ENCODE data around the gene NIT1. TPM values are rescaled to one million over a fixed set of nuclear protein-coding genes. Genes with fewer than 3 reads are reported as not detected.

The NIT1 gene
- total and polyA plus RNA-seq, 10 of the 15 experiments (the other 5 are each of a cell fraction or from before 2014, with no cell fraction given) = 19.2 to 54.4 (median 28.3) TPM

DNA sequence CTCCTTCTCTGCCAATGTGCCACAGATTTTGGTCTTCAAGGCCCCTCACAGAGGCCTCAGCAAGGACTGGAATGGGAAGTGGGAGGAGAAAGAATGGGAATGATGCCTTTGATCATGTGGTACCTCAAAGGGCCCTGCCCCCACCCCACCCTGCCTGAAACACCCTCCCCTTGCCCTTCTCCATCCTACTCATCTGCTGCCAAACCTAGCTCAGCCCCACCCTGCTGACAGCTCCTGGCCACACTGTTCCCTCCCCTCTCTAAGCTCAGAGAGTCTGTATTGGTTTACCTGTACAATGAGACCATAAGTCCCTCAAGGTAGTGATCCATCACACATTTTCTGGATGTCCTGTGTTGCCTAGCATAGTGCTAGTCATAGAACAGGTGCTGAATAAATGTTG, 41.5 kb upstream of the NIT1 start:
- H3K79me2 ChIP-seq (ENCODE audit: control insufficient read depth, insufficient read depth, low read length) = no peaks in the 10 kb centered on the region
- H3K27ac ChIP-seq (ENCODE audit: control insufficient read depth, insufficient read depth) = no peak overlapping the region
- no peak overlapping the region for H2AFZ ChIP-seq (ENCODE audit: control insufficient read depth, low read depth, low read length)
- ATAC-seq = no peak
- SMC1A ChIA-PET (ENCODE audit: uncharacterized antibody, unreplicated experiment) = interaction anchor here (0.6 to 1.0 kb wide), 3 partner anchors 17 to 693 kb away, joined by 3 read pairs; no protein-coding TSS in a partner anchor
- FAIRE-seq = no peak
- no peak overlapping the region for H3K4me3 ChIP-seq
- BruUV-seq (replicated peaks) = no TSS peak
- no peaks in the 10 kb centered on the region for H3K27me3 ChIP-seq (replicated peaks in 1 of 2; ENCODE audit: control insufficient read depth in 2 of 2, insufficient read depth in 2 of 2, low read length in 1 of 2)
- H4K20me1 ChIP-seq (ENCODE audit: control insufficient read depth, insufficient read depth) = no peaks in the 10 kb centered on the region
- no peak overlapping the region for H3K9ac ChIP-seq (ENCODE audit: control insufficient read depth, insufficient read depth, low read length)
- RAD21 ChIA-PET (ENCODE audit: unreplicated experiment) = no interaction called here
- H3K9me3 ChIP-seq (replicated peaks; ENCODE audit: control insufficient read depth, insufficient read depth, low read length) = no peaks in the 10 kb centered on the region
- in situ Hi-C loops (cut with MboI) (no loop called here), intact Hi-C loops (cut with micrococcal nuclease; ENCODE audit: unreplicated experiment) (no loop called here)
- H3K4me1 ChIP-seq (ENCODE audit: control insufficient read depth, insufficient read depth, low read length) = no peaks in the 10 kb centered on the region; the same call in 1 of the 2 replicates
- CTCF ChIA-PET = no interaction called here
- H3K4me2 ChIP-seq (ENCODE audit: control insufficient read depth, insufficient read depth) = no peak overlapping the region
- DNase-seq (ENCODE audit: low read depth, low spot score) = no peak
- POLR2A ChIA-PET = no interaction called here
- H3K36me3 ChIP-seq (ENCODE audit: control insufficient read depth in 2 of 2, insufficient read depth in 2 of 2, low read length in 1 of 2) = no peaks in the 10 kb centered on the region
- no peak for TF ChIP-seq PML (IDR thresholded peaks at IDR 0.05; ENCODE audit: low read length)
- no peak for TF ChIP-seq ZSCAN29 (IDR thresholded peaks at IDR 0.05)
- TF ChIP-seq, protein P1, sequence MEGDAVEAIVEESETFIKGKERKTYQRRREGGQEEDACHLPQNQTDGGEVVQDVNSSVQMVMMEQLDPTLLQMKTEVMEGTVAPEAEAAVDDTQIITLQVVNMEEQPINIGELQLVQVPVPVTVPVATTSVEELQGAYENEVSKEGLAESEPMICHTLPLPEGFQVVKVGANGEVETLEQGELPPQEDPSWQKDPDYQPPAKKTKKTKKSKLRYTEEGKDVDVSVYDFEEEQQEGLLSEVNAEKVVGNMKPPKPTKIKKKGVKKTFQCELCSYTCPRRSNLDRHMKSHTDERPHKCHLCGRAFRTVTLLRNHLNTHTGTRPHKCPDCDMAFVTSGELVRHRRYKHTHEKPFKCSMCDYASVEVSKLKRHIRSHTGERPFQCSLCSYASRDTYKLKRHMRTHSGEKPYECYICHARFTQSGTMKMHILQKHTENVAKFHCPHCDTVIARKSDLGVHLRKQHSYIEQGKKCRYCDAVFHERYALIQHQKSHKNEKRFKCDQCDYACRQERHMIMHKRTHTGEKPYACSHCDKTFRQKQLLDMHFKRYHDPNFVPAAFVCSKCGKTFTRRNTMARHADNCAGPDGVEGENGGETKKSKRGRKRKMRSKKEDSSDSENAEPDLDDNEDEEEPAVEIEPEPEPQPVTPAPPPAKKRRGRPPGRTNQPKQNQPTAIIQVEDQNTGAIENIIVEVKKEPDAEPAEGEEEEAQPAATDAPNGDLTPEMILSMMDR (IDR thresholded peaks at IDR 0.05 in 2 of 3, conservative IDR thresholded peaks at IDR 0.05 in 1 of 3; ENCODE audit: control insufficient read depth in 2 of 3, extremely low read depth in 1 of 3, insufficient read depth in 1 of 3, low read depth in 3 of 3, low read length in 3 of 3) = no peak
- no peak for TF ChIP-seq NFIC (IDR thresholded peaks at IDR 0.05; ENCODE audit: low read depth, low read length)
- TF ChIP-seq EGR1 (IDR thresholded peaks at IDR 0.05; ENCODE audit: borderline replicate concordance in 1 of 2, low read depth in 2 of 2, low read length in 2 of 2) = no peak
- TF ChIP-seq ZNF622 (IDR thresholded peaks at IDR 0.05) = no peak
- TF ChIP-seq, protein P2, sequence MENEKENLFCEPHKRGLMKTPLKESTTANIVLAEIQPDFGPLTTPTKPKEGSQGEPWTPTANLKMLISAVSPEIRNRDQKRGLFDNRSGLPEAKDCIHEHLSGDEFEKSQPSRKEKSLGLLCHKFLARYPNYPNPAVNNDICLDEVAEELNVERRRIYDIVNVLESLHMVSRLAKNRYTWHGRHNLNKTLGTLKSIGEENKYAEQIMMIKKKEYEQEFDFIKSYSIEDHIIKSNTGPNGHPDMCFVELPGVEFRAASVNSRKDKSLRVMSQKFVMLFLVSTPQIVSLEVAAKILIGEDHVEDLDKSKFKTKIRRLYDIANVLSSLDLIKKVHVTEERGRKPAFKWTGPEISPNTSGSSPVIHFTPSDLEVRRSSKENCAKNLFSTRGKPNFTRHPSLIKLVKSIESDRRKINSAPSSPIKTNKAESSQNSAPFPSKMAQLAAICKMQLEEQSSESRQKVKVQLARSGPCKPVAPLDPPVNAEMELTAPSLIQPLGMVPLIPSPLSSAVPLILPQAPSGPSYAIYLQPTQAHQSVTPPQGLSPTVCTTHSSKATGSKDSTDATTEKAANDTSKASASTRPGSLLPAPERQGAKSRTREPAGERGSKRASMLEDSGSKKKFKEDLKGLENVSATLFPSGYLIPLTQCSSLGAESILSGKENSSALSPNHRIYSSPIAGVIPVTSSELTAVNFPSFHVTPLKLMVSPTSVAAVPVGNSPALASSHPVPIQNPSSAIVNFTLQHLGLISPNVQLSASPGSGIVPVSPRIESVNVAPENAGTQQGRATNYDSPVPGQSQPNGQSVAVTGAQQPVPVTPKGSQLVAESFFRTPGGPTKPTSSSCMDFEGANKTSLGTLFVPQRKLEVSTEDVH (IDR thresholded peaks at IDR 0.05; ENCODE audit: low read depth, partially characterized antibody) = no peak
- TF ChIP-seq YBX1 (IDR thresholded peaks at IDR 0.05) = no peak
- no peak for TF ChIP-seq RCOR1 (conservative IDR thresholded peaks at IDR 0.05; ENCODE audit: low read depth, low read length)
- no peak for TF ChIP-seq IRF4 (IDR thresholded peaks at IDR 0.05; ENCODE audit: low read depth, low read length)
- no peak for TF ChIP-seq BMI1 (IDR thresholded peaks at IDR 0.05; ENCODE audit: borderline replicate concordance)
- TF ChIP-seq SIX5 (IDR thresholded peaks at IDR 0.05; ENCODE audit: low read depth, low read length, severe bottlenecking) = no peak
- no peak for TF ChIP-seq CREM (IDR thresholded peaks at IDR 0.05; ENCODE audit: low read depth)
- TF ChIP-seq HCFC1 (IDR thresholded peaks at IDR 0.05; ENCODE audit: low read length) = no peak
- TF ChIP-seq CHD4 (IDR thresholded peaks at IDR 0.05) = no peak
- TF ChIP-seq, protein P3, sequence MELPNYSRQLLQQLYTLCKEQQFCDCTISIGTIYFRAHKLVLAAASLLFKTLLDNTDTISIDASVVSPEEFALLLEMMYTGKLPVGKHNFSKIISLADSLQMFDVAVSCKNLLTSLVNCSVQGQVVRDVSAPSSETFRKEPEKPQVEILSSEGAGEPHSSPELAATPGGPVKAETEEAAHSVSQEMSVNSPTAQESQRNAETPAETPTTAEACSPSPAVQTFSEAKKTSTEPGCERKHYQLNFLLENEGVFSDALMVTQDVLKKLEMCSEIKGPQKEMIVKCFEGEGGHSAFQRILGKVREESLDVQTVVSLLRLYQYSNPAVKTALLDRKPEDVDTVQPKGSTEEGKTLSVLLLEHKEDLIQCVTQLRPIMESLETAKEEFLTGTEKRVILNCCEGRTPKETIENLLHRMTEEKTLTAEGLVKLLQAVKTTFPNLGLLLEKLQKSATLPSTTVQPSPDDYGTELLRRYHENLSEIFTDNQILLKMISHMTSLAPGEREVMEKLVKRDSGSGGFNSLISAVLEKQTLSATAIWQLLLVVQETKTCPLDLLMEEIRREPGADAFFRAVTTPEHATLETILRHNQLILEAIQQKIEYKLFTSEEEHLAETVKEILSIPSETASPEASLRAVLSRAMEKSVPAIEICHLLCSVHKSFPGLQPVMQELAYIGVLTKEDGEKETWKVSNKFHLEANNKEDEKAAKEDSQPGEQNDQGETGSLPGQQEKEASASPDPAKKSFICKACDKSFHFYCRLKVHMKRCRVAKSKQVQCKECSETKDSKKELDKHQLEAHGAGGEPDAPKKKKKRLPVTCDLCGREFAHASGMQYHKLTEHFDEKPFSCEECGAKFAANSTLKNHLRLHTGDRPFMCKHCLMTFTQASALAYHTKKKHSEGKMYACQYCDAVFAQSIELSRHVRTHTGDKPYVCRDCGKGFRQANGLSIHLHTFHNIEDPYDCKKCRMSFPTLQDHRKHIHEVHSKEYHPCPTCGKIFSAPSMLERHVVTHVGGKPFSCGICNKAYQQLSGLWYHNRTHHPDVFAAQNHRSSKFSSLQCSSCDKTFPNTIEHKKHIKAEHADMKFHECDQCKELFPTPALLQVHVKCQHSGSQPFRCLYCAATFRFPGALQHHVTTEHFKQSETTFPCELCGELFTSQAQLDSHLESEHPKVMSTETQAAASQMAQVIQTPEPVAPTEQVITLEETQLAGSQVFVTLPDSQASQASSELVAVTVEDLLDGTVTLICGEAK (IDR thresholded peaks at IDR 0.05; ENCODE audit: borderline replicate concordance) = no peak

All from GM12878 (cell line).